DND-41 (cell line): ENCODE results near the gene GNPTG.

Source experiments
- ATAC-seq: fragments of 200-7000 bp; cut with Tn5 transposase; 3 replicates; pipeline ENCODE4 v1.9.1; 2021; ENCODE audit warnings: low read depth; ENCODE audit not compliant: insufficient read depth
- DNase-seq: peaks from one replicate; pipeline ENCODE4 v3.0.0-alpha.2; 2020
- H2AFZ ChIP-seq: 2 replicates; pipeline ENCODE4 v1.6.0; 2012; ENCODE audit warnings: low read depth, low read length
- H3K27ac ChIP-seq: 2 replicates; pipeline ENCODE4 v1.5.1; 2012; ENCODE audit warnings: low read length, inconsistent platforms
- H3K27me3 ChIP-seq: fragments of 200-600 bp; sonication (generic); 2 replicates; pipeline ENCODE4 v1.6.0; 2012; ENCODE audit warnings: low read length, mild to moderate bottlenecking, inconsistent platforms; ENCODE audit not compliant: insufficient read depth, poor library complexity
- H3K36me3 ChIP-seq: 2 replicates; pipeline ENCODE4 v1.5.1; 2012; ENCODE audit warnings: low read length, inconsistent platforms; ENCODE audit not compliant: insufficient read depth
- H3K4me1 ChIP-seq: 2 replicates; pipeline ENCODE4 v1.5.1; 2012; ENCODE audit warnings: mild to moderate bottlenecking, low read length; ENCODE audit not compliant: insufficient read depth
- H3K4me2 ChIP-seq: 2 replicates; pipeline ENCODE4 v1.6.0; 2012; ENCODE audit warnings: mild to moderate bottlenecking, moderate library complexity, low read length, inconsistent platforms; ENCODE audit not compliant: insufficient read depth
- H3K4me3 ChIP-seq, 2 experiments: fragments of 200-600 bp in 1 of 2; shearing (Covaris generic) in 1 of 2; 2 replicates each; pipeline ENCODE4 v1.5.1; 2012 to 2016; ENCODE audit warnings: inconsistent platforms in 2 of 2, low read length in 2 of 2, mild to moderate bottlenecking in 2 of 2, low read depth in 1 of 2, moderate library complexity in 1 of 2
- H3K79me2 ChIP-seq: 2 replicates; pipeline ENCODE4 v1.6.0; 2012; ENCODE audit warnings: low read length, inconsistent platforms; ENCODE audit not compliant: insufficient read depth
- H3K9ac ChIP-seq: 2 replicates; pipeline ENCODE4 v1.6.0; 2012; ENCODE audit warnings: low read depth, mild to moderate bottlenecking, inconsistent platforms, low read length, moderate library complexity
- H3K9me3 ChIP-seq: 2 replicates; pipeline ENCODE4 v1.5.1; 2012; ENCODE audit warnings: low read length, moderate library complexity, mild to moderate bottlenecking, inconsistent platforms; ENCODE audit not compliant: insufficient read depth, severe bottlenecking
- H4K20me1 ChIP-seq: 2 replicates; pipeline ENCODE4 v1.6.0; 2012; ENCODE audit warnings: low read length; ENCODE audit not compliant: insufficient read depth
- CTCF ChIP-seq: IDR thresholded peaks from 2 replicates; pipeline ENCODE4 v1.5.1; 2012; ENCODE audit warnings: borderline replicate concordance, low read length, moderate library complexity, mild to moderate bottlenecking; ENCODE audit not compliant: poor library complexity, severe bottlenecking; ENCODE audit errors: extremely low read depth
- EZH2 ChIP-seq: IDR thresholded peaks from 3 replicates; pipeline ENCODE4 v1.6.1; 2012; ENCODE audit warnings: borderline replicate concordance, low read depth, mild to moderate bottlenecking, moderate library complexity, low read length, inconsistent platforms; ENCODE audit not compliant: severe bottlenecking

The GNPTG gene

GRCh38 chr16:1372292-1372950 is 20.7 kb downstream of the GNPTG start:
- H3K4me1 ChIP-seq = no peaks in the 10 kb centered on the region
- no peak overlapping the region for H3K4me2 ChIP-seq
- DNase-seq (no peak), ATAC-seq (no peak)
- no peak overlapping the region for H3K9ac ChIP-seq
- no peaks in the 10 kb centered on the region for H3K9me3 ChIP-seq
- H4K20me1 ChIP-seq = peaks cover 15% of the 10 kb centered on the region; the same call in 1 of the 2 replicates
- no peaks in the 10 kb centered on the region for H3K79me2 ChIP-seq
- no peak overlapping the region for H3K4me3 ChIP-seq
- no peak overlapping the region for H3K27ac ChIP-seq
- TF ChIP-seq EZH2 (no peak), CTCF (no peak)
- H3K36me3 ChIP-seq = peaks cover 25% of the 10 kb centered on the region
- H3K27me3 ChIP-seq = no peaks in the 10 kb centered on the region
- no peak overlapping the region for H2AFZ ChIP-seq

GRCh38 chr16:1374418-1375297 is 22.9 kb downstream of the GNPTG start:
- Histone ChIP-seq H3K4me3 (no peak overlapping the region), H3K4me1 (no peaks in the 10 kb centered on the region), H3K79me2 (no peaks in the 10 kb centered on the region), H4K20me1 (peaks cover 21% of the 10 kb centered on the region), H3K9ac (no peak overlapping the region), H3K36me3 (peaks cover 24% of the 10 kb centered on the region), H3K27me3 (no peaks in the 10 kb centered on the region), H2AFZ (no peak overlapping the region), H3K27ac (no peak overlapping the region), H3K4me2 (no peak overlapping the region), H3K9me3 (no peaks in the 10 kb centered on the region)
- ATAC-seq = no peak
- DNase-seq = no peak
- no peak for TF ChIP-seq CTCF
- TF ChIP-seq EZH2 = no peak

GRCh38 chr16:1375298-1375640 is 23.5 kb downstream of the GNPTG start:
- H3K4me1 ChIP-seq = no peaks in the 10 kb centered on the region
- DNase-seq (no peak), ATAC-seq (no peak)
- no peak overlapping the region for H3K4me2 ChIP-seq
- TF ChIP-seq EZH2 = no peak
- TF ChIP-seq CTCF = no peak
- no peak overlapping the region for H3K9ac ChIP-seq
- peaks cover 18% of the 10 kb centered on the region for H3K36me3 ChIP-seq
- H4K20me1 ChIP-seq = peaks cover 17% of the 10 kb centered on the region
- H3K27ac ChIP-seq = no peak overlapping the region
- H3K79me2 ChIP-seq = no peaks in the 10 kb centered on the region
- no peaks in the 10 kb centered on the region for H3K9me3 ChIP-seq
- no peaks in the 10 kb centered on the region for H3K27me3 ChIP-seq
- no peak overlapping the region for H3K4me3 ChIP-seq
- no peak overlapping the region for H2AFZ ChIP-seq
